ENCODE results near the gene FREM1.
"Not testable (repeated sequence)": the region's sequence is repeated elsewhere in the genome, so short reads cannot be mapped to it uniquely, and the experiment has no call there.

Gene FREM1, protein sequence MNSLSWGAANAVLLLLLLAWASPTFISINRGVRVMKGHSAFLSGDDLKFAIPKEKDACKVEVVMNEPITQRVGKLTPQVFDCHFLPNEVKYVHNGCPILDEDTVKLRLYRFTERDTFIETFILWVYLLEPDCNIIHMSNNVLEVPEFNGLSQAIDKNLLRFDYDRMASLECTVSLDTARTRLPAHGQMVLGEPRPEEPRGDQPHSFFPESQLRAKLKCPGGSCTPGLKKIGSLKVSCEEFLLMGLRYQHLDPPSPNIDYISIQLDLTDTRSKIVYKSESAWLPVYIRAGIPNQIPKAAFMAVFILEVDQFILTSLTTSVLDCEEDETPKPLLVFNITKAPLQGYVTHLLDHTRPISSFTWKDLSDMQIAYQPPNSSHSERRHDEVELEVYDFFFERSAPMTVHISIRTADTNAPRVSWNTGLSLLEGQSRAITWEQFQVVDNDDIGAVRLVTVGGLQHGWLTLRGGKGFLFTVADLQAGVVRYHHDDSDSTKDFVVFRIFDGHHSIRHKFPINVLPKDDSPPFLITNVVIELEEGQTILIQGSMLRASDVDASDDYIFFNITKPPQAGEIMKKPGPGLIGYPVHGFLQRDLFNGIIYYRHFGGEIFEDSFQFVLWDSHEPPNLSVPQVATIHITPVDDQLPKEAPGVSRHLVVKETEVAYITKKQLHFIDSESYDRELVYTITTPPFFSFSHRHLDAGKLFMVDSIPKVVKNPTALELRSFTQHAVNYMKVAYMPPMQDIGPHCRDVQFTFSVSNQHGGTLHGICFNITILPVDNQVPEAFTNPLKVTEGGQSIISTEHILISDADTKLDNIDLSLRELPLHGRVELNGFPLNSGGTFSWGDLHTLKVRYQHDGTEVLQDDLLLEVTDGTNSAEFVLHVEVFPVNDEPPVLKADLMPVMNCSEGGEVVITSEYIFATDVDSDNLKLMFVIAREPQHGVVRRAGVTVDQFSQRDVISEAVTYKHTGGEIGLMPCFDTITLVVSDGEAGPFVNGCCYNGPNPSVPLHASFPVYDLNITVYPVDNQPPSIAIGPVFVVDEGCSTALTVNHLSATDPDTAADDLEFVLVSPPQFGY (N-terminal part only)

DNA sequence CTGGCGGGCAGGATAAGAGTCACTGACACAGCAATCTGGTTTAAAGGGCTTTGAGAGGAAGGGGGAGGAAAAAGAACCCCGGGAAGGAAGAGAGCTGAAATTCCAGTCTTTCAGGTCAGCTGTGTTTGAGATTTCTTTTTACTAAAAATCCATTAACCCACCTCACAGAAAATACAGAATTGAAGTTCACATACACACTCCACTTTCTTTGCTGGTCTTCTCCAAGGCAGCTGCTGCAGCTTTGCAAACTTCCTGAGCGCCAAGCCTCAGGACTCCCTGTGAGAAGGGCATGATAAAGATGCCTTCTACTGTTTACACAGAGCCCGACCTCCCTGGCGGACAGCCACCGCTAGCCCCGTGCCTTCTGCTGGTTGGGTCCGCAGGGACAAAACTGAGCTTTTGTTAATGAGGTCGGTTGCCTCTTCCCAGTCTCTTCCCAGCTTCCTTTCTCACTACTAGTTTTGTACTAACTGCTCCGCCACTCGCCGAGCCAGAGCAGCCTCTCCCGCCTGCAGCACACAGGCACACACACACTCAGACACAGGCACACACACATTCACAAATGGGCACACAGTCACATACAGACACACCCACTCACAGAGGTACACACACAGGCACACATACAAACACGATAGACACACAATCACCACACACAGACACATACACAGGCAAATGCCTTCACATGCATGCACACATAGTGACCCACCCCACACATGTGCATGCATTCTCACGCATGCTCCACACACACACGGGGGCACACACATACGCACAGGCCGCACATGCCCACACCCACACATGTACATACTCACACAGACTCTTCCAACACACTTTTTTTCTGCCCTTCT, at the start of gene FREM1:
Gene FREM1 (minus strand): TSS at position 468 of the 845 bp plus-strand sequence. CDS start 41,451 bp downstream, outside the sequence.
- no peak for DNase-seq (ENCODE audit: low spot score)

DNA sequence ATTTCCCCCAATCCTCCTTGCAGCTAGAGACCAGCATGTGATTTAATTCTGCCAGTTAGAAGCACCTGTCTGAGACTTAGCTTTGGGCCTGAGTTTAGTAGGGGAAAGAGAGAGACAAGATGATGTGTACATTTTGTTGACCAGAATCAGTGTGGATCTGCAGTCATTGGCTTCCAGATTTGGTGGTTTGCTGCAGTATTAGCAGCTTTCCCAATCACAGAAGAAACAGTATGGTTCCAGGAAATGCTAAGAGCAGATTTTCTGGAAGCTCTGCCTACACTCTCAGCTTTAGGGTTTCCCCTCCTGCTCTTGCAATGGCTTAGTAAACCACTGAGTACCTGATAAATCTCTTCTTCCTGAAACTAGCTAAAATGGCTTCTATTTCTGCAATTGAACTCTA, 48.8 kb upstream of the FREM1 start:
- DNase-seq (ENCODE audit: low spot score), result no peak

DNA sequence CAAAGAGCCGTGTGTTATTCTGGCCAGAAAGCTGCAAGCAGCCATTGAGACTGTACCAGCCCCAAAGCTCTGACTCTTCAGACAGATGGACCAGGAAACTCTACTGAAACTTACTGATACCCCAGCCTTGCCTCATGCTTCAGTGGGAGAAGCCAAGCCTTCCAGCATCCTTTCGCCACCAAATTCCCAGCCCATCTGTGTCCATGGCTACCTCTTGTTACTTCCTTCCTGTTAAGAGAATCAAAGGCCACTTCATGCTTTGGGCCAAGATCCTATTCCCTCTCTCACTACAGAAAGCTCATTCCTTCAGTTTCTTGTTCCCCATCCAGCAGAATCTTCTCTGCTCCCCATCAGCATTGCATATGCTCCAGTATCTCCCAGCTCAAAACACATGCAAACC, 46.9 kb upstream of the FREM1 start:
- DNase-seq (ENCODE audit: low spot score), result no peak

DNA sequence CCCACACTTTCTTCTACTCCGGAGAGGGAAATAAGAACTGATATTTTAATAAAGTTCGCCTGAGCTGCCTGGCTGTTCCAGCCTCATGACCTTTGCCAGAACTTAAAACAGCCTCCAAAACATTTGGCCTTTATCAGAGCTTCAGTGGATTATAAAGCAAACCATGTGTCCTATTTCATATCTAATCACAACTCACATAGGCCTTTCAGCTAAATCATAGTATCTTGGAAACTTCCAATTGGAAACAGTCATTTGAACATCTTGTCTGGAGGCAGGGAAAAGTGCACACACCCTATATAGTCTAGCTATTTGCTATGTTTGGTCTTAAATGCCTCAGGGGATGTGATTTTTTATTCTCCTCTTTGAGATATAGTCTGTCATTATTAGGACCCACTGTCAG, 46.0 kb upstream of the FREM1 start:
- DNase-seq (ENCODE audit: low spot score), result no peak

DNA sequence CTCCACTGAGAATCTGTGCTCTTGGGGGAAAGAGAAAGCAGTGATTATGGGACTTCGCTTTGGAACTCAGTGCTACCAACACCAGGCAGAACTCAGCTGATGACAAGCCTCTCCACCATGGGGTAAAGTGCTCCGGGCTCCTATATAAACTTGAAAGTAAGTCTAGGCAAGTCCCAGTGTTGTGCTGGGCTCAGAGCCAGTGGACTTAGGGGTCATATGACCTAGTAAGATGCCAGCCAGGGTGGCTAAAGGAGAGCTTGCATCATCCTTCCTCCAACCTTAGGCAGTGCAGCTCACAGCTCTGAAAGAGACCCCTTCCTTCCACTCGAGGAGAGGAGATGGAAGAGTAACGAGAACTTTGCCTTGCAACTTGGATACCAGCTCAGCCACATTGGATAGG, 35.1 kb upstream of the FREM1 start:
- DNase-seq (ENCODE audit: low spot score), result no peak

DNA sequence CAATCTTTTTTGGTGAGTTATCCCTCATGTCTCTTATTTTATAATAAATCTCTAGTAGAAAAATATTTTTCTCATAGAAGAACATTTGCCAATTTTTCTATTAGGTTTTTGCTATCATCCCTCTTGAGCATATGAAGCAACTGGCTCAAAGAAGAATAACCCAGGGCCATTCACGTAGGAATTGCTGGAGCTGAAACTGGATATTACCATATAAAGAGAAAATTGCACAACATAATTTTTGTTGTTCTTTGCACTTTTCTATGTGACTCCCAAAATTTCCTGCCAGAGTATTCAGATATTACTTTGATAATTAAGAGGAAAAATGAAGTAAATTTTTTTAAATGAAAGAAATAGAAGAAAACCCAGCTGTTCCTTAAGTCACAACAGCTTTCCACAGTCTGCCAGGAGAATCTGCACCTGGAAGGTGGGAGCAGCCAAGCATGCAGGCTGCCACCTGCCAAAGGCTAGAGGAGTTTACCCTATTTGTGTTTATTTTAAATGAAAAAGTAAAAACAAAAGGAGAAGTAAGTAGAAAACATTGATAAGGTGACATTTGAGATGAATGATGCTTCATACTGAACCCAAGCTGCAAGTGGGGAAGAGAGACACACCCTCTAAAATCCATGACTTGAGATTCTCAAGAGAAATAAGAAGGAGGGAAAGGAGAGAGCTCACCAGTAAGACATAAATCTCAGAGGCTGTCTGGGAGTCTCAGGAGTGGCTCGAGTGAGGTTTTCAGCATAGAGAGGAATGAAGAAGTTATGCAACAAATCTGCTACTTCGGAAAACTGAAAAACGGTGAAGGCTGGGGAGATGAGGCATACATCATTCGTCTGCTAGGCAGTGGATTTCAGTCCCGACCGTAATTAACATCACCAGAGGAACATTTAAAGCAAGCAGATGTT, 31.5 kb upstream of the FREM1 start:
- no peak for DNase-seq (ENCODE audit: low spot score)

DNA sequence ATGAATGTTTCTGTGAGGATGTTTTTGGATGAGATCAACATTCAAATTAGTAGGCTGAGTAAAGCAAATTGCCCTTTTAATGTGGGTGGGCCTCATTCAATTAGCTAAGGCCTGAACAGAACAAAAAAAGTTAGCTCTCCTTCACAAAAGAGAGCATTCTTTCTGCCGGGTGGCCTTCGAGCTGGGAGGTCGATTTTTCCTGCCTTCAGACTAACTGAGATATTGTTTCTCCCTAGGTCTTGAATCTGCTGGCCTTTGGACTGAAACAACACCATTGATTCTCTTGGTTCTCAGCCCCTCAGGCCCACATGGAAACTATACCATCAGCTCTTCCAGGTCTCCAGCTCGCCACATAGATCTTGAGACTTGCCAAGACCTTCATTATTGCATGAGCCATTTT, 29.1 kb upstream of the FREM1 start:
- no peak for DNase-seq (ENCODE audit: low spot score)

DNA sequence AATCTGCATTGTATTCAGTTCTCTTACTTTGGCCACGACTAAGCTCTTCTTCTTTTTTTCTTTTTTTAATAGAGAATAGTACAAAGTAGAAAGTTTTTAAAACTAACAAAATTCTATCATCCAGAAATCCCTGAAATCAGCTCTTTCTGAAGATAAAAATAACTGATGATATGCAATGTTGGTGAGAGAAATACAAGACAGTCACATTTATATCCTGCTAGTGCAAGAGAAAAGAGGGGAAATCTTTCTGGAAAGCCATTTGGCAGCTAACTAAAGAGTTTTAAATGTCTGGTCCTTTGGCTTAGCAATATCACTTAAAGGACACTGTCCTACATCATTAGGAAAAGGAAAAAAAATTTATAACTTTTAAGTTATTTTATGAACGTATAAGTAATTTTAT, 27.0 kb upstream of the FREM1 start:
- no peak for DNase-seq (ENCODE audit: low spot score)

DNA sequence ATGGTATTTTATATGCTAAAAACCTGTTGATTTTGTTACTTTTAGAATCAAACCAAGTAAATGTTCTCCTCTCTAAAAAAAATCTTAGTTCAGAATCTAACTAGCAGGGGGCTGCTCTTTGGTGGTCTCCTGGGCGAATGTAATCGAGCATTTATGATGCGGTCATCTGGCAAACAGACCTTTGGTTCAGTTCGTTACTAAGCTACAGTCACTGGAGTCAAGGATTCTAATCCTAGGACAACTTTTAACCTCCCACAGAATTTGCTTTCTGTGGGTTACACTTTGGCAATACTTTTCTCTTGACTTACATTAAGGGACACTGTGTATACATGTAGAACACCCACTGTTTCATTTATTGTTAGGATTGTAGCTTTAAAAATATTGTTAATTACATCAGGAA, 26.3 kb upstream of the FREM1 start:
- no peak for DNase-seq (ENCODE audit: low spot score)

DNA sequence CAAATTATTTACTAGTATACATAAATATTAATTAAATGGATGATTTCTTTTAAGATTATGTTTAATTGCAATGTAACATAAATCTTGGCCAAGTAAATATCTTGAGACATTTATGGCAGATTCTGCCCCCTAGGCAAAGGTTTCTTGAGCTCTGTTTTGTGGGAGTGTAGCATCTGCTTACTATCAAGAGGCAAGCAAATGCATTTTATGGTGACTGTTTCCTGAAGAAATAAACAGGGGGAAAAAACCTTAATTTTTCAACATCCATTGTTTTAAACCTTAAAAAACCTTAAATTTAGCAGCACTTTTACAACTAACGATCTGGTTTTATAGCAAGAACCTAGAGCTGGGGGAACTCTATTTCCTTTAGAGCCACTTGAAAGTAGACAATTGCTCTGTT, 25.7 kb upstream of the FREM1 start:
- DNase-seq (ENCODE audit: low spot score), result no peak

DNA sequence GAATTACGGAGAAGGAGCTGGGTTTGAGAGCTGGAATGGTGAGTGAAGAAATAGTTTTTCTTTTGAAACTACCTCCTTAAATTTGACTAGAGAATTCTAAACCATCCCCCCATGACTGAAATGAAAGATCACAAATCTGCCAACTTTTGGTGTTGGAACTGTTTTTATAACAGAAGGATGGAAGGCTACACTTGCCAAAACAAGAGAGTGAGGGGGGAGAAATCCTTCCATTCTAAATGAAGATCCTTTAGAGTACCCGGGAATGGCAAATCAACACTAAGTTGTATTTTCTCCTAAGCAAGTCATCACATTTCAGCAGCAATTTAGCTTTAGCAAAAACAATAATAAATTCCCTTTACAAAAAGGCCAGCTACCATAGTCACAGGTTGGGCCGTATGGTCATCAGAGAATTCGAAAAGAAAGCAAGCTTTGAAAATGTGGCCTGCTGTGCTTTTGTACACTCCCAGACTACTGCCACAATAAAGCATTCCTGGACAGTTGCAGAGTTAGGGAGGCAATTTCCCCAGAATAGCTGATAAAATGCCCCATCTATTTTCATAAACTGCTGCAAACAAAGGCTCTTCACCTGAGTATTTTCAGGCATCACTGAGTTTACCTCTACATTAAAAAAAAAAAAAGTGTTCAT, 25.0 kb upstream of the FREM1 start:
- DNase-seq (ENCODE audit: low spot score), result no peak

DNA sequence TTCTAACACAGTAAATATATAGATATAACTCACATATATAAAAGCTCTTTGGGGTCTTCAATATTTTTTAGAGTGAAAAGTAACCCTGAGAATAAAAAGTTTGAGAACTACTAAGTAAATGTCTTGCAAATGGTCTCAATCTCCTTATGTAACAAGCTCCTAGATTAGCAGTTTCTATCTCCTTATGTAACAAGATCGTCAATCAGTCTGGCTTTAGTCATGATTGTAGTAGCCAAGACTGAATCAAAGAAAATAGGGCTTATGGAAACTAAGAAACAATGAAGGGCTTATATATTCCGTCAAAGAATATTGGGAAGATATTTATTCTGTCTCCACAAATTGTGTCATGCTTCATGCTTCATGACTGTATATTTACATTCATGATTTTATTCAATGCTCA, 22.4 kb upstream of the FREM1 start:
- no peak for DNase-seq (ENCODE audit: low spot score)

DNA sequence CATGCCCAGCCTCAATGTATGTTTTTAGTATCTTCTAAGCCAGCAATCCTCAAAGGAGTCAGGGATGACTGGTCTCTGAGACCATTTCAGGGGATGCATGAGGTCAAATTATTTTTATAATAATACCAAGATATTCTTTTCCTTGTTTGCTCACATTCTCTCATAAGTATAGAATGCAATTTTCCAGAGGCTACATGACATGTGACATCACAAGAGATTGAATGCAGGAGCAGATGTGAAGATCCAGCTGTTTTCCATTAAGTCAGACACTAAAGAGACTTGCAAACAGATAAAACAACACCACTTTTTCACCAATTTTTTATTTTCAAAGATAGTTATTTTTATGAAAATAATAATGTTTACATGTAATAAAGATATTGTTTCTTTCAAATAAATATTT, 22.0 kb upstream of the FREM1 start:
- no peak for DNase-seq (ENCODE audit: low spot score)

DNA sequence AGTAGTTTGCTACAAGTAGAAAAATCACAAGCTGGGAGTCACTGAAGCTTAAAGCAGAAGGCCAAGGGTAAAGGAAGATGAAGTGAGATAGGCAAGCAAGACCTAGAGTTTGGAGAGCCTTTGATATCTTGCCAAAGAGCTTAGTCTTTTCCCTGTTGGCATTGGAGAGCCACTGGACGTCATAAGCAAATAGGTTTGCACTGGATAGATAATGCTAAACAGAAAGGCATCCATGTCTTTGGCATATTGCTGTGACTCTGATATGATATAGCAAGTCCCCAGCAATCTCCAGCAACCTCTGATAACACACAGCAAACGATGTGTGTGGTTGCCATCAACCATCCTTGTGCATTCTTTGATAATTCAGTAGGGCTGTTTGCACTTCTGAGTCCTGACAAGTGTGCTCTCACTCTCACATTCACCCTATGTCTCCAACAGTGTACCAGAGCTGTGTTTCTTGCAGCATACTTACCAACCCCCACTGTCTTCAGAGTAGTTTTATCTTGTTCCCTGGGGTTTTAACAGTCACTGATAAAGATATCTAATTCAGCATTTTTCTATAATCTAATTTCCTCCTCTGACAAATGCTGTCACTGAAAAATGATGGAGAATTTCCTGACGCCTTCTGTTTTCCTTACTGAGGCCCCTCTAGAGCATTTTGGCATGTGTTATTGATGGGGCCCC, 16.9 kb upstream of the FREM1 start:
- no peak for DNase-seq (ENCODE audit: low spot score)

DNA sequence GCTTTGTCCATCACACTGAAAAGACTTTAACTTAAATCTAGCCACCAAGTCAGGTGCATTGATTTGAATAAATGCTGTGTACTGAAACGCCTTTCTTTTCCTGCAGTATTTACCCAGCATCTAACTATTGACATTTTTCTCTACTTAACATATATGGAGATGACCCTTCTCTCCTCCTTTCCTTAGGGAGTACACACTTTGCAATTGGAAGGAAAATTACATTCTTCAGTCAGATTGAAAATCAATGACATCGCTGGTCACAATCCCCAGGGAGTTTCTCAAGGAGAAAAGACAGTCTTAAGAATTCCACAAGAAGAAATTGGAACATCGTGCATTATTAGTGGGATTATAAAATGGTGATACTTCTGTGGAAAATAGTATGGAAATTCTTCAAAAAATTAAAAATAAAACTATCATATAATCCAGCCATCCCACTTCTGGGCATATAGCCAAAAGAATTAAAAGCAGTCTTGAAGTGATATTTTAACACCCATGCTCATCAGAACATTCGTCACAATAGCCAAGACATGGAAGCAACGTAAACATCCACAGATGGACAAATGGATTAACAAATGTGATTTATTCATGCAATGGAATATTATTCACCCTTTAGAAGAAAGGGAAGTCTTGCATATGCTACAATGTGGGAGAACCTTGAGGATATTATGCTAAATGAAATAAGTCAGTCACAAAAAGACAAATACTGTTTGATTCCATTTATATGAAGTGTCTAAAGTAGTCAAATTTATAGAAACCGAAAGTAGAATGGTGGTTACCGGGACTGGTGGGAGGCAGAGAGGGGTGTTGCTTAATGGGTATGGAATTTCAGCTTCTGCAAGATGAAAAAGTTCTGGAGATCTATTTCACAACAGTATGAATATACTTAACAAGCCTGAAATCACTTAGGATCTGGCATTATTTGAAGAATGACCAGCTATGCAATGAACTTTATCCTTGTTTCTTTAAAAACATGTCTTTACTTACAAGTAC, 14.3 kb upstream of the FREM1 start:
- DNase-seq (ENCODE audit: low spot score), result no peak

DNA sequence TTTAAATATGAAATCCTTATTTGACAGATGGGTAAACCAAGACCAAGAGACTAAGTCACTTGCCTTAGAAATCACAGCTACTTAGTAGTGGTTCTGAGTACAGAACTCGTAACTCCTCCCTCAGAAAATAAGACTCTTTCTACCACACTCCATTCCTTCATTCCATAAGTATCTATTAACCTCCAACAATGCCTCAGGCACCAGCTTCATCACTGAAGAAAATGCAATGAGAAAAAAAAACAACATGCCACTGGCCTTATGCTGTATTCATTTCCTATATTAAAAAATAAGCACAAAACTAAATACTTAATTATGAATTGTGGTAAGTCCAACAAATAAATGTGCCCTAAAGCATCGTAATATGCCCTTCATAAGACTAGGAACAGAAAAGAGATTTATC, 13.5 kb upstream of the FREM1 start:
- no peak for DNase-seq (ENCODE audit: low spot score)

DNA sequence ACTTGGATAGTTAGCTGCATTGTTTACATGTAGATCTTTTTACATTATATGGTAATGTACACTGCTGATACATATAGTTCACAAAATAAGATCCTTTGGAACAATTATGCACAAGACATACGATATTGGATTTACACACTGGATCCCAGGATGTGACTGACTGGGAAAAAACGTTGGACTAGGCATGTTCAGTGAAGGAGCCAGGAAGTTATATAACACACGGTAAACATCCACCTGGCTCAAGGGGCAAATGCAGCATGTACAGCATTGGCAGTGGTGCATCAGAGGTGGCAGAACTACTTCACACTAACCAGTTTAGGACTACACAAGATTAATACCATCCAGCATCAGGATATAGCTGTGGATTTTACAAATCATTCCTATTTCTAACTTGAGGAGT, 10.6 kb upstream of the FREM1 start:
- not testable (repeated sequence) for DNase-seq (ENCODE audit: low spot score)

DNA sequence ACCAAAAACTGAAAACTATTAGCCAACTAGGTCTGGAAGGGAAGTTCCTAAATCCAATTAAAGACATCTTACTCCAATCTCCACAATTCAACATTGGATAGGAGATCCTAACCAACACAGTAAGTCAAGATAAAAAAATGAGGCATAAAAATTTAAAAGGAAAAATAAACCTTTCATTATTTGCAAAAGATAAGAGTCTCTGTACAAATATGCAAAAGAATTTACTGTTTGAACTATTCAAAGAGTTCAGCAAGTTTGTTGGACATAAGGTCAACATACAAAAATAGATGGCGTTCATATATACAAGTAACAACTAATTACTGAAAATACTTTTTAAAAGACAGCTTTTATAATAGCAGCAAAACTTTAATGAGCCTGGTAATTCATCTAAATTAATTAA, 3.1 kb upstream of the FREM1 start:
- DNase-seq (ENCODE audit: low spot score), result no peak

DNA sequence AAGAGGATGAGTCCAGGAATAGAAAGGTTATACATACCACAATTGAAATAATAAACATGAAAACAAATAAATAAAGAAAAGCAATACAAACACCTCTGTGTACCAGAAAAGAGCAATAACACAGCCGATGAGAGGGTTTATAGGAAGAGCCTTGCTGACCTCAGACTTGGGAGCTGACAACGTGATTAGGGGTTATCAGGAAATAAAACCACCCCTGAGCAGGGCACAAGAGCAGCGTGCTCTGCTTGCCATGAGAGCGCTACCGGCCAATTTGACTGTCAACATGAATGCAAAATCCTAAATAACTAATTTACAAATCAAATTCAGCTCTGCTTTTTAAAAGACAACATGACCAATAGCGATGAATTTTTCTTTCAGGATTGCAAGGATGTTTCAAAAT, 2.6 kb upstream of the FREM1 start:
- no peak for DNase-seq (ENCODE audit: low spot score)

Data from germinal center (tissue), 1 donor.